ENCODE measurements around the gene COBLL1.

Gene COBLL1

DNA sequence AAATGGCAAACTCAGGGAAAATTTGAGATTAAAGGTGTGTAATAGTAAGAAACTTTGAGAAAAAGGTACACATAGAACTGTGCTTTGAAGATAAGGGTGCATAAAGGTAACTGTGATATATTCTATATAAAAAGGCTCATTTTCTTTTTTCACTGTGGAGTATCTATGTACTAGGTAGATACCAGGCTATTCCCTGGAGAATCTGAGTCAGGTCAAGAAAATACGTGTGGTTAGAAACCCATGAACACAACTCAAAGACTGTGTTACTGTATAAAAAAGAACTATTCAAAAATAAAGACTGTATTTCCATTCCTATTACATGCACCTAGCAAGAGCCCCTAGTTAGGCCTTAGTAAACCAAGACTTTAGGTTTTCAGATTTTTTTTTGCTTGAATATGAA, 120.2 kb downstream of the COBLL1 start:
- TF ChIP-seq ZNF132 (tag by site-specific recombination; IDR thresholded peaks at IDR 0.05; ENCODE audit: borderline replicate concordance) (no peak), ZNF747 (tag by site-specific recombination; IDR thresholded peaks at IDR 0.05) (no peak), KLF8 (tag by site-specific recombination; IDR thresholded peaks at IDR 0.05) (no peak), ZNF629 (tag by site-specific recombination; IDR thresholded peaks at IDR 0.05) (no peak), KLF10 (tag by site-specific recombination; IDR thresholded peaks at IDR 0.05) (no peak), ZNF10 (tag by site-specific recombination; IDR thresholded peaks at IDR 0.05) (no peak), ZNF18 (tag by site-specific recombination; IDR thresholded peaks at IDR 0.05) (no peak), ZNF623 (tag by site-specific recombination; IDR thresholded peaks at IDR 0.05) (no peak), ZNF776 (tag by site-specific recombination; IDR thresholded peaks at IDR 0.05; ENCODE audit: borderline replicate concordance) (no peak), ZNF202 (tag by site-specific recombination; IDR thresholded peaks at IDR 0.05; ENCODE audit: borderline replicate concordance) (no peak), ZNF585B (tag by site-specific recombination; IDR thresholded peaks at IDR 0.05) (no peak), HOXA7 (CRISPR knock-in tag; IDR thresholded peaks at IDR 0.05; ENCODE audit: borderline replicate concordance) (no peak), ZNF561 (tag by site-specific recombination; IDR thresholded peaks at IDR 0.05; ENCODE audit: borderline replicate concordance) (no peak), OVOL3 (tag by site-specific recombination; IDR thresholded peaks at IDR 0.05) (no peak), ZNF529 (tag by site-specific recombination; IDR thresholded peaks at IDR 0.05; ENCODE audit: insufficient replicate concordance) (no peak), TRIM28 (IDR thresholded peaks at IDR 0.05; ENCODE audit: borderline replicate concordance, low read length) (no peak), ZNF596 (tag by site-specific recombination; IDR thresholded peaks at IDR 0.05) (no peak), YY2 (tag by site-specific recombination; IDR thresholded peaks at IDR 0.05) (no peak), ZNF449 (tag by site-specific recombination; IDR thresholded peaks at IDR 0.05) (no peak)
- Histone ChIP-seq H3K36me3 (ENCODE audit: control insufficient read depth in 2 of 2, insufficient read depth in 1 of 2, low read length in 2 of 2) (0 out of 3 replicates have a peak, but pooled peaks cover 0 to 4% of the 10 kb centered on the region in 2 experiments), H3K27ac (ENCODE audit: extremely low read depth, low read depth, low read length) (no peak overlapping the region), H3K9me3 (ENCODE audit: control insufficient read depth, insufficient read depth, low read depth, low read length) (no peaks in the 10 kb centered on the region), H3K4me1 (ENCODE audit: control insufficient read depth, insufficient read depth, low read length) (no peaks in the 10 kb centered on the region), H3K4me3 (ENCODE audit: low read depth, low read length) (no peak overlapping the region)
- ChIA-PET POLR2A (no interaction called here), CTCF (interaction anchor here (1.8 kb wide), 1 partner anchor 13 kb away, joined by 8 read pairs; no protein-coding TSS in a partner anchor)

DNA sequence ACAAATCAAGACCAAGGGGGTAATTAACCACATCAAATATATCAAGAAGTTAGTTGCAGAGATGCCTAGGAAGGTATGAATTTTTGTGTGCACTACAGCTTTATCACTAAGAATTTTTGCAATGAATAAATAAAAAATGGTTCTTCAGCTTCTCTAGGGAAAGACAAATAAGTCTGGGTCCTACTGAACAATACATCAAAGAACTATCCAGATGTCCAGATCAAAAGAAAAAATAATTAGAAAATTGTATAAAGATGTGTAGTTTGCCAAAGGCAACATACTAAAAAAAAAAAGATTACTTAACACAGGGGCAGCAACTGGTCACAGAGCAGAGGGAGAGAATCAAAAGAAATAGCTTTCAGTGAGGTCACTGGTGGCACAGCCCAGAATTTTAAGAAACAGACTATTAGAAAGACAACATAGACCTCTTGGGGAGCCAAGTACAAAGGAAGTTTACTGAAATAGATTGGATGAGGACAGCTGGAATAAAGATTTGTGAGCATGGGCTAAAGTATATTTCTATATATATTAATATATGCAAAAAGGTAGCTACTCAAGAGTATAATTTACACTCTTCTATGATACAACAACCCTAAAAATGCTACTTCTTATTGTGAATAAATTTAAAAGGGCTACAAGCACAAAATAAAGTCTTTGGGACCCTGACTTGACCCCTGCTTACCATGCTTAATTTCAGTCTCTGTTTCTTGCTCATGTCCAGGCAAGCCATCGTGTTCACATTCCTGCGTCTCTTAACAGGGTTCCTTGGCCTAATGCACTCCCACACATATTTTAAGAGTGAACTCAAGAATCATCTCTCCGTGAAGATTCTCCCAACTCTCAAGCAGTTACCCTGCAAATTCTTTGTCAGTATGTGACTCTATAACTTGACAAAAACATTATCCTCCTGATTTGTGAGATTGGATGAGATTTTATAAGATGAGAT, 121.4 kb downstream of the COBLL1 start:
- no peak overlapping the region for H3K27ac ChIP-seq (ENCODE audit: extremely low read depth, low read depth, low read length)
- no peaks in the 10 kb centered on the region for H3K9me3 ChIP-seq (ENCODE audit: control insufficient read depth, insufficient read depth, low read depth, low read length)
- TF ChIP-seq PRDM1 (tag by site-specific recombination; IDR thresholded peaks at IDR 0.05) (no peak), ZNF211 (tag by site-specific recombination; IDR thresholded peaks at IDR 0.05; ENCODE audit: low read depth) (no peak), KLF8 (tag by site-specific recombination; IDR thresholded peaks at IDR 0.05) (no peak), ZNF354C (tag by site-specific recombination; IDR thresholded peaks at IDR 0.05; ENCODE audit: borderline replicate concordance, low read depth) (no peak)
- CTCF ChIA-PET = interaction anchor here (0.5 to 1.7 kb wide), 6 partner anchors 14 to 1551 kb away, joined by 3 to 5 read pairs (median 4); no protein-coding TSS in a partner anchor
- H3K4me1 ChIP-seq (ENCODE audit: control insufficient read depth, insufficient read depth, low read length) = no peaks in the 10 kb centered on the region
- H3K4me3 ChIP-seq (ENCODE audit: low read depth, low read length) = no peak overlapping the region
- POLR2A ChIA-PET = no interaction called here
- 0 out of 3 replicates have a peak, but pooled peaks cover 0 to 4% of the 10 kb centered on the region in 2 experiments for H3K36me3 ChIP-seq (ENCODE audit: control insufficient read depth in 2 of 2, insufficient read depth in 1 of 2, low read length in 2 of 2)

All from HEK293 (cell line).